CD14-positive monocyte (primary cell): ENCODE measurements around the gene ARHGAP30. TPM values are rescaled to one million over a fixed set of nuclear protein-coding genes. Genes with fewer than 3 reads are reported as not detected.

Source experiments
- DNase-seq, 3 donors: peaks; one replicate each; pipeline ENCODE4 v3.0.0-alpha.2; 2011 to 2022
- H2AFZ ChIP-seq: 2 replicates; pipeline ENCODE4 v1.6.0; 2012; ENCODE audit warnings: mild to moderate bottlenecking, low read depth, low read length, inconsistent platforms; ENCODE audit not compliant: insufficient read depth, poor library complexity, severe bottlenecking
- H3K27ac ChIP-seq, 2 donors: 1 replicate in 1 of 2; 2 replicates in 1 of 2; pipeline ENCODE4 v1.5.1; 2012 to 2013; ENCODE audit warnings: low read length in 2 of 2, control low read depth in 1 of 2, inconsistent platforms in 1 of 2, low read depth in 1 of 2, mild to moderate bottlenecking in 1 of 2
- H3K27me3 ChIP-seq, 2 donors: one replicate each; pipeline versions ENCODE4 v1.6.0 to v1.6.1; 2011 to 2013; ENCODE audit warnings: low read length in 2 of 2; ENCODE audit not compliant: control insufficient read depth in 2 of 2, insufficient read depth in 2 of 2
- H3K36me3 ChIP-seq, 2 donors: replicated peaks in 1 of 2; 1 replicate in 1 of 2; 2 replicates in 1 of 2; pipeline versions ENCODE4 v1.5.1 to v1.6.1; 2012 to 2013; ENCODE audit warnings: low read length in 2 of 2, control low read depth in 1 of 2, inconsistent platforms in 1 of 2, mild to moderate bottlenecking in 1 of 2; ENCODE audit not compliant: insufficient read depth in 2 of 2, control insufficient read depth in 1 of 2
- H3K4me1 ChIP-seq, 2 donors: 1 replicate in 1 of 2; 2 replicates in 1 of 2; pipeline versions ENCODE4 v1.5.1 to v1.6.1; 2012 to 2013; ENCODE audit warnings: low read length in 2 of 2, control low read depth in 1 of 2, inconsistent platforms in 1 of 2, mild to moderate bottlenecking in 1 of 2, moderate library complexity in 1 of 2; ENCODE audit not compliant: insufficient read depth in 2 of 2, control insufficient read depth in 1 of 2
- H3K4me2 ChIP-seq: replicated peaks from 2 replicates; pipeline ENCODE3; 2012; ENCODE audit warnings: low read length, moderate library complexity, mild to moderate bottlenecking; ENCODE audit not compliant: poor library complexity, severe bottlenecking; ENCODE audit errors: extremely low read depth
- H3K4me3 ChIP-seq, 3 experiments: fragments of 200-600 bp in 1 of 3; sonication (generic) in 1 of 3; replicated peaks in 1 of 3; 1 replicate in 2 of 3; 2 replicates in 1 of 3; pipeline ENCODE4 v1.5.1; 2011 to 2013; ENCODE audit warnings: low read length in 3 of 3, mild to moderate bottlenecking in 3 of 3, control low read depth in 2 of 3, low read depth in 2 of 3, inconsistent platforms in 1 of 3, moderate library complexity in 1 of 3
- H3K79me2 ChIP-seq: 2 replicates; pipeline ENCODE4 v1.6.0; 2012; ENCODE audit warnings: mild to moderate bottlenecking, control low read depth, inconsistent platforms, low read length, moderate library complexity; ENCODE audit not compliant: insufficient read depth
- H3K9ac ChIP-seq: 2 replicates; pipeline ENCODE4 v1.6.0; 2017; ENCODE audit warnings: low read length, mild to moderate bottlenecking; ENCODE audit not compliant: insufficient read depth, poor library complexity, severe bottlenecking
- H3K9me3 ChIP-seq, 2 donors: replicated peaks in 1 of 2; 1 replicate in 1 of 2; 2 replicates in 1 of 2; pipeline versions ENCODE4 v1.5.1 to v1.6.1; 2012 to 2013; ENCODE audit warnings: low read length in 2 of 2, control low read depth in 1 of 2; ENCODE audit not compliant: control insufficient read depth in 1 of 2, insufficient read depth in 1 of 2
- H4K20me1 ChIP-seq: 2 replicates; pipeline ENCODE4 v1.6.0; 2012; ENCODE audit warnings: mild to moderate bottlenecking, low read length, control low read depth, moderate library complexity; ENCODE audit not compliant: insufficient read depth
- H3K27ac Mint-ChIP-seq, 7 donors: one replicate each; pipeline ENCODE4 v1.8.0; 2020; ENCODE audit warnings: mild to moderate bottlenecking in 7 of 7, mixed read lengths in 7 of 7, moderate library complexity in 6 of 7, inconsistent platforms in 2 of 7
- H3K27me3 Mint-ChIP-seq, 3 donors: one replicate each; pipeline ENCODE4 v1.8.0; 2021 to 2022; ENCODE audit warnings: low read depth in 3 of 3, mild to moderate bottlenecking in 3 of 3, mixed read lengths in 3 of 3, moderate library complexity in 3 of 3, inconsistent platforms in 1 of 3
- H3K36me3 Mint-ChIP-seq, 2 donors: one replicate each; pipeline ENCODE4 v1.8.0; 2020; ENCODE audit warnings: mixed read lengths in 2 of 2, inconsistent platforms in 1 of 2, mild to moderate bottlenecking in 1 of 2
- H3K4me1 Mint-ChIP-seq: one replicate; pipeline ENCODE4 v1.8.0; 2020; ENCODE audit warnings: mild to moderate bottlenecking, mixed read lengths
- H3K4me3 Mint-ChIP-seq, 2 donors: one replicate each; pipeline ENCODE4 v1.8.0; 2020; ENCODE audit warnings: mild to moderate bottlenecking in 2 of 2, mixed read lengths in 2 of 2, moderate library complexity in 1 of 2
- H3K9me3 Mint-ChIP-seq, 7 donors: one replicate each; pipeline ENCODE4 v1.8.0; 2020 to 2022; ENCODE audit warnings: mixed read lengths in 7 of 7, mild to moderate bottlenecking in 6 of 7, moderate library complexity in 6 of 7, inconsistent platforms in 2 of 7
- CTCF ChIP-seq: fragments of 200-600 bp; IDR thresholded peaks from one replicate; pipeline ENCODE4 v1.8.0; 2022; ENCODE audit warnings: antibody characterized with exemption, mild to moderate bottlenecking
- WGBS: methylation state at CpG from one replicate; pipeline ENCODE4 v1.1.5; 2013; ENCODE audit warnings: missing lambda C conversion rate; ENCODE audit not compliant: insufficient coverage; 5-methylcytosine and 5-hydroxymethylcytosine counted together
- intact Hi-C, 2 donors: fragments of 100-400 bp; cut with micrococcal nuclease; formaldehyde crosslinking; loops; one replicate each; pipeline versions ENCODE4 v1.15.0 to v1.15.1; 2023
- polyA plus RNA-seq, 3 donors: library from polyadenylated mRNA; depleted of rRNA in 1 of 3; unstranded in 2 of 3; stranded (reverse) in 1 of 3; fragments of 300-500 nt in 2 of 3; fragments of >200 nt in 1 of 3; fragmentation: Illumina TruSeq in 2 of 3; gene quantifications; 1 replicate in 2 of 3; 2 replicates in 1 of 3; pipeline ENCODE4 v1.2.3, GENCODE V29; 2012 to 2021

Gene ARHGAP30
- polyA plus RNA-seq, 3 donors, result 101 to 140 (median 129) TPM

- peaks cover 31 to 49% of the 10 kb centered on the region in 2 donors for H3K36me3 ChIP-seq
- TF ChIP-seq CTCF, result no peak
- no peak overlapping the region for H3K4me2 ChIP-seq
- H3K4me1 Mint-ChIP-seq, result peaks cover 37% of the 10 kb centered on the region
- H3K27ac ChIP-seq, result no peak overlapping the region
- H3K27me3 Mint-ChIP-seq, result peaks cover 5 to 17% (median 10%) of the 10 kb centered on the region in 3 donors
- H3K9me3 Mint-ChIP-seq, result peaks cover 0 to 5% (median 0%) of the 10 kb centered on the region in 7 donors
- H3K4me3 Mint-ChIP-seq, result no peak overlapping the region
- peaks cover 34% of the 10 kb centered on the region in 2 donors for H3K4me1 ChIP-seq
- intact Hi-C loops, result no loop called here
- peaks cover 0 to 7% of the 10 kb centered on the region in 2 donors for H3K27me3 ChIP-seq
- peaks cover 42 to 47% of the 10 kb centered on the region in 2 donors for H3K36me3 Mint-ChIP-seq
- H3K9ac ChIP-seq, result no peak overlapping the region
- peaks cover 35% of the 10 kb centered on the region for H3K79me2 ChIP-seq
- H2AFZ ChIP-seq, result no peak overlapping the region
- no peaks in the 10 kb centered on the region for H3K9me3 ChIP-seq
- 100% methylated on average over 1 of the region's 2 CpGs for WGBS
- DNase-seq, result no peak
- H3K27ac Mint-ChIP-seq, result no peak overlapping the region
- H4K20me1 ChIP-seq, result peaks cover 37% of the 10 kb centered on the region
- H3K4me3 ChIP-seq, result no peak overlapping the region
Measured at GRCh38 chr1:161100556-161100955, 30.9 kb upstream of the ARHGAP30 start.

DNA sequence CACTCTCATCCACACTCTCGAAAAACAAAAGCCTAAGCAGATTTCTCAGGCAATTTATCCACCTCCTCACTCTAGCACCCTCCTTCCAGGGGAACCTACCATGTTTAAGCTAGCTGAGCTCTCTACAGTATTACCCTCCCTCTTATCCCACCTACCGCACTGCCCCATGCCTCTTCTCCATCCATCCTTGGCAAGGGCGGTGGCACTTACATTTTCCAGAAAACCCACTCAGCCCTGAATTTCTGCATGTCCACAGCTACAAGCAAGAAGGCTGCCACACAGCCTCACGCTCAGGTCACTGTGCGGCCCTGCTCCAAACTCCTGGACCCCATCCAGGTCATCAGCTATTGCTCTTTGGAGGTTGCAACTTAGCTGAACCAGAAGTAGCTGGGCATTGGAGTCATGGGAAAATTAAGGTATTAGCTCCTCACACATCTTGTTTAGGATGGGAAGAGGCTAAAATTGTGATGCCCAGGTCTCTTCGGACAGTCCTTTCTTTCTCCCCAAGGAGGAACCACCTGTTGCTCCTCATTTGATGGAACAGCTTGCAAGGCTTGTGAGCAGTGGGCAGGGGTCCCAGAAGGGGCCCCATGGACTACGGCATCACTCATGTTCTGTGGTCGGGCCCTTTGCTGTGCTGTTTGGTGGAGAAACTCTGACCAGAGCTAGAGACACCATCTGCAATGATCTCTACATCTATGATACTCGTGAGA is 29.6 kb upstream of the ARHGAP30 start:
- Mint-ChIP-seq H3K4me1 (peaks cover 43% of the 10 kb centered on the region), H3K27me3 (peaks cover 5 to 17% (median 10%) of the 10 kb centered on the region in 3 donors), H3K27ac (peak overlapping the region in 3 of 7 donors; percentile 5 to 13 (median 7)), H3K4me3 (peak overlapping the region; percentile 54 to 78), H3K9me3 (peaks cover 0 to 5% (median 0%) of the 10 kb centered on the region in 7 donors), H3K36me3 (peaks cover 39 to 41% of the 10 kb centered on the region in 2 donors)
- Histone ChIP-seq H4K20me1 (peaks cover 24% of the 10 kb centered on the region), H3K79me2 (peaks cover 21% of the 10 kb centered on the region), H3K36me3 (peaks cover 31 to 41% of the 10 kb centered on the region in 2 donors), H3K4me2 (no peak overlapping the region), H2AFZ (no peak overlapping the region), H3K9ac (no peak overlapping the region), H3K4me1 (peaks cover 34 to 37% of the 10 kb centered on the region in 2 donors), H3K9me3 (no peaks in the 10 kb centered on the region), H3K27me3 (peaks cover 0 to 7% of the 10 kb centered on the region in 2 donors), H3K4me3 (no peak overlapping the region), H3K27ac (no peak overlapping the region)
- 98% methylated on average over 6 of the region's 9 CpGs for whole genome bisulfite sequencing
- no peak for DNase-seq
- intact Hi-C loops, result no loop called here
- TF ChIP-seq CTCF, result no peak
